ENCODE data around the gene ANKRD40CL. TPM values are rescaled to one million over a fixed set of nuclear protein-coding genes. Genes with fewer than 3 reads are reported as not detected.

The ANKRD40CL gene
- total and polyA plus RNA-seq, 9 donors: not detected

DNA sequence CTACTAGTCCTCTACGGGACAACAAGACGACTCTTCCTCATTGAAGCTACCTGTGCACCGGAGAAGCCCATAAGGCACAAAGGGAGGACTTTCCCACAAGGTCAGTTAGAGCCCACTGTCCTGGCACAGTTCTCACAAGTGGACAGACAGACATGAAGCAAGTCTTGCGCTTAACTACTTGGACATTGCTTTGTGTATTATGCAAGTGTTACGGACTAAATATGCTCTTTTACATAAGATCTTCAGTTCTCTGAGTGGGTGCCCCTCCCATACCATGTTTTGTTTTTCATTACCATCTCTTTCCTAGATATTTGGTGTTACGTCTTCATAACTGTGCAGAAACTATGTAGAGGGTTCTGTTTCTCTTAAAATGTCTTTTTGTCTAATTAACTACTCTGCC, 18.1 kb downstream of the ANKRD40CL start:
- TF ChIP-seq, protein P1, sequence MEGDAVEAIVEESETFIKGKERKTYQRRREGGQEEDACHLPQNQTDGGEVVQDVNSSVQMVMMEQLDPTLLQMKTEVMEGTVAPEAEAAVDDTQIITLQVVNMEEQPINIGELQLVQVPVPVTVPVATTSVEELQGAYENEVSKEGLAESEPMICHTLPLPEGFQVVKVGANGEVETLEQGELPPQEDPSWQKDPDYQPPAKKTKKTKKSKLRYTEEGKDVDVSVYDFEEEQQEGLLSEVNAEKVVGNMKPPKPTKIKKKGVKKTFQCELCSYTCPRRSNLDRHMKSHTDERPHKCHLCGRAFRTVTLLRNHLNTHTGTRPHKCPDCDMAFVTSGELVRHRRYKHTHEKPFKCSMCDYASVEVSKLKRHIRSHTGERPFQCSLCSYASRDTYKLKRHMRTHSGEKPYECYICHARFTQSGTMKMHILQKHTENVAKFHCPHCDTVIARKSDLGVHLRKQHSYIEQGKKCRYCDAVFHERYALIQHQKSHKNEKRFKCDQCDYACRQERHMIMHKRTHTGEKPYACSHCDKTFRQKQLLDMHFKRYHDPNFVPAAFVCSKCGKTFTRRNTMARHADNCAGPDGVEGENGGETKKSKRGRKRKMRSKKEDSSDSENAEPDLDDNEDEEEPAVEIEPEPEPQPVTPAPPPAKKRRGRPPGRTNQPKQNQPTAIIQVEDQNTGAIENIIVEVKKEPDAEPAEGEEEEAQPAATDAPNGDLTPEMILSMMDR (IDR thresholded peaks at IDR 0.05): no peak
- TF ChIP-seq POLR2A (IDR thresholded peaks at IDR 0.05): no peak
- no peak for TF ChIP-seq EP300 (IDR thresholded peaks at IDR 0.05)
- H3K36me3 ChIP-seq: no peaks in the 10 kb centered on the region

DNA sequence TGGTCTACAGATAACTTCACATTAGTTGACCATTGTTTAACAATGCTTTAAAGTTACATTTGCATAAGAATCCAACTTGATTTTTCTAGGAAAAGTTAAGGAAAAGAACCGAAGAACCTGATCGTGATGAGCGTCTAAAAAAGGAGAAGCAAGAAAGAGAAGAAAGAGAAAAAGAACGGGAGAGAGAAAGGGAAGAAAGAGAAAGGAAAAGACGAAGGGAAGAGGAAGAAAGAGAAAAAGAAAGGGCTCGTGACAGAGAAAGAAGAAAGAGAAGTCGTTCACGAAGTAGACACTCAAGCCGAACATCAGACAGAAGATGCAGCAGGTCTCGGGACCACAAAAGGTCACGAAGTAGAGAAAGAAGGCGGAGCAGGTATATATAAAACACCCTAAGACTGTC, 21.7 kb downstream of the ANKRD40CL start:
- H3K4me3 ChIP-seq: no peak overlapping the region
- no peaks in the 10 kb centered on the region for H3K27me3 ChIP-seq
- TF ChIP-seq POLR2A (IDR thresholded peaks at IDR 0.05) (no peak), EP300 (IDR thresholded peaks at IDR 0.05) (no peak)
- TF ChIP-seq, protein P1 (IDR thresholded peaks at IDR 0.05): no peak
- intact Hi-C loops (cut with DNase I): no loop called here
- no peaks in the 10 kb centered on the region for H3K9me3 ChIP-seq
- 87 to 91% (median 89%) methylated on average over 12 of the region's 12 CpGs for WGBS, 3 donors
- DNase-seq: no peak
- H3K4me1 ChIP-seq (ENCODE audit: insufficient read depth): no peaks in the 10 kb centered on the region
- no peak overlapping the region for H3K27ac ChIP-seq
- H3K36me3 ChIP-seq: no peaks in the 10 kb centered on the region

More for the DNA sequence above, 18.1 kb downstream of the ANKRD40CL start:
- Histone ChIP-seq H3K9me3 (no peaks in the 10 kb centered on the region), H3K4me1 (ENCODE audit: insufficient read depth) (no peaks in the 10 kb centered on the region), H3K27me3 (no peaks in the 10 kb centered on the region), H3K27ac (no peak overlapping the region), H3K4me3 (no peak overlapping the region)
- DNase-seq: no peak
- intact Hi-C loops (cut with DNase I): no loop called here
- 83 to 85% (median 85%) methylated on average over 6 of the region's 6 CpGs for WGBS, 3 donors

DNA sequence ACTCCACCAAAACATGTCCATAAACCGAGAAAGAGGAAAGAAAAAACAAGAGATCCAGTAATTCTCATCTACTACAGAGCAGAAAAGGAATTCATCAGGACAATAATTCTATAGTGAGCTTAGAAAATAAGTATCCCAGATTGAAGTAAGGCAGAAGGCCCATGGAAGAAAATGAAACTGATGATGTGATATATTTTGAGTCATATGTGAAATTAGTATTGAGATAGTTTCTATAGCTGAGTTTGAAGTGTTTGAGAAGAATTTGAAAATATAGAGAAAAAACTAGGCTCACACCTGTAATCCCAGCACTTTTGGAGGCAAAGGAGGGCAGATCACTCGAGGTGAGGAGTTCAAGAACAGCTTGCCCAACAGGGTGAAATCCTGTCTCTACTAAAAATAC, 28.2 kb downstream of the ANKRD40CL start:
- TF ChIP-seq POLR2A (IDR thresholded peaks at IDR 0.05): no peak
- no peak for TF ChIP-seq EP300 (IDR thresholded peaks at IDR 0.05)
- TF ChIP-seq, protein P1 (IDR thresholded peaks at IDR 0.05): no peak
- intact Hi-C loops (cut with DNase I): loop anchor here in 1 of 4 donors (2.0 kb wide), 1 partner anchor 38 kb away; no protein-coding TSS in a partner anchor
- H3K36me3 ChIP-seq: no peaks in the 10 kb centered on the region
- no peak overlapping the region for H3K4me3 ChIP-seq
- no peak overlapping the region for H3K27ac ChIP-seq
- DNase-seq: no peak
- 1 to 82% (median 46%) methylated on average over 2 of the region's 2 CpGs for WGBS, 3 donors
- H3K27me3 ChIP-seq: no peaks in the 10 kb centered on the region
- no peaks in the 10 kb centered on the region for H3K4me1 ChIP-seq (ENCODE audit: insufficient read depth)
- H3K9me3 ChIP-seq: no peaks in the 10 kb centered on the region

DNA sequence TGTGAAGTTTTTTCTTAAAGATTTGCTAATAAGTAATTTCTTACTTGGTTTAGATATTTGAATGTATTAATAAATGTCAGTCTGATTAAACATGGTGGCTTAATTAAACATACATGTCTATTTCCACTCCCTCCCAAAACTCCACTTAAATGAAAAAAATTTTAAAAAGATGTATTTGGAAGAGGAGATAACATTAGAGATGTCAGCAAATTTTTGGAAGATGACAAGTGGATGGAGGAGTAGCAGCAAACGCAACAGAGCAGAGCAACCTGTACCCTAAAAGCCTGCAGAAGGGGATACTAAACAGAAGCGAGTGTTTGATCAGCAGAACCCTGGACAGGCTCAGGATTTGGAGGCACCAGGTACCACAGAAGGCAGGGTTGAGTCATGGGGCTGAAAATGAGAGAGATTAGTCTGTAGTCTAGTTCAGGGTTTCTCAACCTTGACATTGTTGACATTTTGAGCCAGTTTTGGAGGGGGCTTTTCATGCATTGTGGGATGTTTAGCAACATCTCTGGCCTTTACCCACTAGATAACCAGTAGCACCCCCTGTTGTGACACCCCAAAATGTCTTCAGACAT, 30.1 kb downstream of the ANKRD40CL start:
- 69 to 80% (median 79%) methylated on average over 2 of the region's 2 CpGs for WGBS, 3 donors
- Histone ChIP-seq H3K36me3 (no peaks in the 10 kb centered on the region), H3K4me3 (no peak overlapping the region), H3K9me3 (no peaks in the 10 kb centered on the region), H3K27me3 (no peaks in the 10 kb centered on the region), H3K27ac (no peak overlapping the region), H3K4me1 (ENCODE audit: insufficient read depth) (peaks cover 2% of the 10 kb centered on the region)
- TF ChIP-seq, protein P1 (IDR thresholded peaks at IDR 0.05): no peak
- TF ChIP-seq EP300 (IDR thresholded peaks at IDR 0.05): no peak
- TF ChIP-seq POLR2A (IDR thresholded peaks at IDR 0.05): no peak
- intact Hi-C loops (cut with DNase I): no loop called here
- DNase-seq: no peak

Data from ovary (tissue), 9 donors.